HG02642 (cell line): ENCODE results near the gene CRTAP.
"Not testable (repeated sequence)": the region's sequence is repeated elsewhere in the genome, so short reads cannot be mapped to it uniquely, and the experiment has no call there.

ENCODE experiments used
- ATAC-seq: cut with Tn5 transposase; IDR thresholded peaks from one replicate; pipeline ENCODE4 v1.9.1; 2021; ENCODE audit warnings: mild to moderate bottlenecking; ENCODE audit not compliant: unreplicated experiment, poor library complexity

Gene CRTAP

DNA sequence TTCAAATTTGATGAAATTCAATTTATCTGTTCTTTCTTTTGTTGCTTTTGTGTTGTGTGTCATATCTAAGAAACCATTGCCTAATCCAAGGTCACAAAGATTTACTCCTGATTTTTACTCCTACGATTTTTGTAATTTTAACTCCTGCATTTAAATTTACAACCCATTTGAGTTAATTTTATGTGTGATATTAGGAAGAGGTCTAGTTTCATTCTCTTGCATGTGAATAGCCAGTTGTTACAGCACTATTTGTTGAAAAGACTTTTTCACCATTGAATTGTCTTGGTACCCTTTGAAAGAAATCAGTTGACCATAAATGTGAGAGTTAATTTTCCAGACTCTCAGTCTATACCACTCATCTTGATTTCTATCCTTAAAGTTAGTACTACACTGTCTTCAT lies 23.9 kb downstream of the CRTAP start:
- ATAC-seq, result no peak

DNA sequence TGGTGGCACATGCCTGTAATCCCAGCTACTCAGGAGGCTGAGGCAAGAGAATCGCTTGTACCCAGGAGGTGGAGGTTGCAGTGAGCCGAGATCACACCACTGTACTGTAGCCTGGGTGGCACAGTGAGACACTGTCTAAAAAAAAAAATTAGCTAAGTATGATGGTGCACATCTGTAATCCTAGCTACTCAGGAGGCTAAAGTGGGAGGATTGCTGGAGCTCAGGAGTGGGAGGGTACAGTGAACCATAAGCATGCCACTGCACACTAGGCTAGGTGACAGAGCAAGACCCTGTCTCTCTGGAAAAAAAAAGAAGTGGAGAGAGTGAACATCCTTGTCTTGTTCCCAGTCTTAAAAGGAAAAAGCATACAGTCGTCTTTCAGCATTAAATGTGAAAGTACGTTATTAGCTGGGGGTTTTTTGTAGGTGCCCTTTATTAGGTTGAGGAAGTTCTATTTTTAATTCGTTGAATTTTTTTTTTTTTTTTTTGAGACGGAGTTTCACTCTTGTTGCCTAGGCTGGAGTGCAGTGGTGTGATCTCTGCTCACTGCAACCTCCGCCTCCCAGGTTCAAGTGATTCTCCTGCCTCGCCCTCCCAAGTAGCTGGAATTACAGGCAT lies 25.3 kb downstream of the CRTAP start:
- ATAC-seq, result peak; percentile 54

DNA sequence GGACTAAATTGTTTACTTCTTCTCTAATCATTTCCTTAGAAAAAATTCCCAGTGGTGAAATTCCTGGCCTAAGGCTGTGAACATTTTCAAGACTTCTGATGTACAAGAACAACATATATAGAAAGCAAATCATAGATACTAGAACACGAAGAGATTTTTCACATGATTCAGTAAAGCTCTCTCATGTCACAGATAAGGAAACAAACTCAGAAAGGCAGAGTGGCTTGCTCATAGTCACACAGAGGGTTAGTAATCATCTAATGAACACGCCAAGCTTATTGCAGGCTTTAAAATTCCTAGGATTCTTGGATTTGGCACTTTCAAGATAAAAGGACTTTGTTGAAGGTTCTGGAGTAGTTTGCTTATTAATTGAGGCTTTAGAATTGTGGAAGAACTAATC lies 26.2 kb downstream of the CRTAP start:
- ATAC-seq, result no peak

DNA sequence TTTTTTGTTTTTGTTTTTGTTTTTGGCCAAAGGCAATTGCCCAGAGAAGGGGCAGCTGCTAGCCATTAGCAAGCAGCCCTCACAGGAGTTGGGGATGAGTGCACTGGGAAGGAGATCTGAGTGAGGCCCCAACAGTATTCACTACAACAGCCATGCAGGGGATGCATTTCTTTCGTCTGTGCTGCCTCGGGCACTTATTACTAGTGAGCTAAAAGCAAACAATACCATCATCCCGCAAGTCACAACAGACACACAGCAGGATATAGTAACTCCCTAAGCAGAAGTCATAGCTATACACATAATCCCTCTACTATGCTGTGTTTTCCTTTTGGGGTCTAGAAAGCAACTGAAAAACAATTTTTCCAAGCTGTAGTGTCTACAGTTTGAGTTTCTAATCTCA lies 27.2 kb downstream of the CRTAP start:
- ATAC-seq, result no peak

DNA sequence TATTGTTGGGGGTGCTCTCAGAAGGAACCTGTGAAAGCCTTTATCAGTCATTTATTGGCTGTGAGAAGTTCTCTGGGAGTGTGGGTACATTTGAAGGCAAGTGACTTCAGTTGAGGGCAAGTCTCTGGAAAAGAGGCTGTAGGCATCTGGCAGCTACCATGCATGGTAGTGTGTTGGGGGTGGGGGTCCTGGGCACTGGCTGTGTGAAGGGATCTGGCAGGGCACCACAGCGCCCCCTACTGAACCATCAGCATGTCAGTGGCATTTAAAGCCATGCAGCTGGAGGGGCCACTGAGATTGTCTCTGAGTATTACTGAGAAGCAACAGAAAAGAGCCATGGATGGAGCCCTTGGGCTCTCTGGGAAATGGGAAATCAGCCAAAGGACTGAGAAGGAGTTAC lies 30.6 kb downstream of the CRTAP start:
- no peak for ATAC-seq

DNA sequence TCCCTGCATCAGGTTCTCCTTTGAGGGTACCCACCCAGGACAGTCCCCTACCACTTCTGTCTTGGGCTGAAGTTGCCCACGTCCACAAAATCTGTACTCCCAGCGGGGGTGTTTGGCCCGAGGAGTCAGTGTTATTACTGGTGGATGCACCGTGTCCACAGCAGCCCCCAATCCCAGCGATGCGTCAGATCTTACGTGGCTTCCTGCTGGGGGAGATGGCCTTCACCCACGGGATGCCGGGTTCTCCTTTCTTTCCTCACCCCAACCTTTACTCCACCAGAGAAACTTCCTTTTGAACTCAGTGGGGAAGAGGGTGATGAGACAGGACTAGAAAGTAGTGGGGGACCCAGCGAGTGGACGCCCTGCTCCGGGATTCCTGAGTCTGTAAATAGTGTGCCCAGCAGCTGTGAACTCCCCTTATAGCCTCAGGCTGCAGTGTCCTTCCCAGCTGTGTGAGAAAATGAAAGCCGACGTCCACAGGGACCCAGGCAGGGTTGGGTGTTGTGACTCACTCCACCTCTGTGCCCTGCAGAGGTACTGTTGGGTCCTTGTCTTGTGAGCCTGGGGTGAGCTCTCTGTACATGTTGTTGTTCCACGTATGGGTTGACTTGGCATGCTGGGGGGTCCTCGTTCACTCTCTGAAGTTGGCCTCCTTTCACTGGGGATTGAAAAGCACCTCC lies 31.5 kb downstream of the CRTAP start:
- ATAC-seq, result no peak

DNA sequence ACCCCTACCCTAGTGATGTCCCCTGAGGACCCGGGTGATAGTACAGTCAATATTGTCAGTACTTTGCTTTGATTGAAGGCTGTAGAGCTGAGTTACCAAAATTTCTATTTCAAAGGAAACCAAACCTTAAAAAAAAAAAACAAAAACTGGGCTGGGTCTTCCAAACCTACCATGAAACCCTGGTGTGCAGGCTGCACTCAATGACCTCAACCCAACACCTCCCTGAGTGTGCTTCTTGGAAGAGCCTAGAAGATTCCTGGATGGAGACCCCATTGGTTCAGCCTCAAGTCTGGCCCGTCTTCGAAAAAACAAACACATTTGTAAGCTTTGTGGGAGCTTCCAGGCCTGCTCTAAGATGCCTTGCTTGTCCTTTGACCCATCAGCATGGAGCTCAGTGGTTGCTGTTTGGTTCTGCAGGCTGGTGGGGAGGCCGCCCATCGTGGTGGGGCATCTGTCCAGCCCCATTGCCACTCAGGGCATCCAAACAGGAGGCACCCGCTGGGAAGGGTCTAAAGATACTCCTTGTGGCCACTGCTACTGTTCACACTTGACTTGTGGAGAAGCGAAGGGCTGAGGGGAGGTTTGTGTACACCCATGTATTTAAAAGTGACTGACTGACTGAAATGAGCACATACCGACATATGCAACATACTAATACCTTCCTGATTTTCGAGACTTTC lies 32.2 kb downstream of the CRTAP start:
- ATAC-seq, result no peak

DNA sequence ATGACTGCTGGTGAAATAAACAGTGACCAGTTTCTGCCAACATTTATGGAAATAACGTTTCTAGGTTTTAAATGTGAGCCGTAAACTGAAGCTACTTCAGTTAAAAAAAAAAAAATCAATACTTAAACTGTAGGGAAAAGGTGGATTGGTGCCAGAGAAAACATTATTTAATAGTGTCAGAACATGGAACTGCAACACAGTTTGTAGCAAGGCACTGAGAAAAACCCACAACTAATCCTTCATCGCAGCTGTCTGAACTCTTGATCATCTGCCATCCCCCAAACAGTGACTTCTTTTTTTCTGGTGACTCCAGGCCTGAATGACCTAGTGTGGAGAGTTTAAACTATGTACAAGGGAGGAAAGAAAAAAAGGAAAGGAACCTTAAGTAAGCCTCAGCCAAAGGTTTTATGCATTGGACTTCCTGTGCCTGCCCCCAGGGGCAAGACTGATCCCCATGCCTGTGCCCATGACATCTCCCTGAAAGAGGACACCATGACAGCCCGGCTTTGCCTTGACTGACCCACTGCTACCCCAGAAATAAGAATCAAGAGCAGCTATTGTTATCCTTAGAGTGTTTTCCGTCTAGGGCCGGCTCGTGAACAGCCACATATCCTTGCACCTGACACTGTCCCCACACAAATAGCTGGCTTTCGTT lies 33.1 kb downstream of the CRTAP start:
- no peak for ATAC-seq

DNA sequence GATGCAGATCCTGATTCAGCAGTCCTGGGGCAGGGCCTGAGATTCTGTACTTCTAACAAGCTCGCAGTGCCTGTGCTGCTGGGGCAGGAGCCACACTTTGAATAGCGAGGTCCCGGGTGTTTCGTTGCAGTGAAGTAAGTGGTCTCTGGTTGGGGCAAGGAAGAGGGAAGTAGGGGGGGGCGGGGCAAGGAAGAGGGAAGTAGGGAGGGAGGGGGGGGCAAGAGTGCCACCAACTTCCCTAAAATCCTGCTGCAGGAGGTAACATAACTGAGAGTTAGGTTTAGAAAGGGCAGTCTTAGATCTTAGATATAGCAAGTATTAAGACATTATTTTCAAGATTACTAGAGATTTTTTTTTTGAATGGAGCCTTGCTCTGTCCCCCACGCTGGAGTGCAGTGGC lies 35.5 kb downstream of the CRTAP start:
- ATAC-seq, result no peak

DNA sequence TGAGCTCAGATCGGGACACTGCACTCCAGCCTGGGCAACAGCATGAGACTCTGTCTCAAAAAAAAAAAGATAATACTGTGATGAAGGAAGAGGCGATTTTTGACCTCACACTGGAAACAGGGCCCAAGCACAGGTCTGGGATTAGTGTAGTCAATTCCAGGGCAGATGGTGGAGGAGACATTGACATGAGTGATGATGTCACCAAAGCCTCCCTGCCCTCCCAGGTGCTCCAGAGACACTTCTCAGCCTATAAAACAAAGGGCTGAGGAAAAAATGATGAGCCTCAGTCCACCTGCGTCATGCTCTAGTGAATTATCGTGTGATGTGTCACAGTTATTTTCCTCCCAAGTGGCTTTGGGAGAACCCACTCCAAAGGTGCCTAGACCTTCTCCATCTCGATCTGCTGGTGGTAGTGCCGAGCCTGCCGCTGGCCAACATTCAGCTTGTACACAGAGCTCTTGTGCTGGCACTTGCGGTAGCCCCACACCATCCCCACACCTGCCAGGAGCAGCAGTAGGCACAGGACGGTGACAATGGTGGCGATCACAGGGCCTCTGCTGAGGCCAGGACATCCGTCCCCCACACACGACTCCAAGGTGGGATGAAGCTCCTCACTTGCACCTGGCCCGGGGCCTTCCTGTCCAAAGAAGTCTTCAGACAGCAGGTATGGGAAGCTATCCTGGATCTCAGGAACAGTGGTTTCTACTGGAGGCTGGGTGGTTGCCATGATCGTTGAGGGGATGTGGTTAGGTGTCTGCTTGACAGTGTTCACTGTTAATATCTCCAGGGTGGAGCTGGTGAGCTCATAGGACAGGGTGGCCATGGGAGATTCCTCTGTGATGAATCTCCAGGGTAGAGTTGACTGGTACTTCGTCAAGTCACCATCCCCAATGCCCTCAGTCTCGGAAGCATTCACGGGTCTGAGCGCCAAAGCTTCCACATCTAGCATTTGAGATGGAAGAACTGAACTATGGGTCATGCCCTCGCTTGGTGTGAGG lies 38.8 kb downstream of the CRTAP start:
- ATAC-seq, result no peak

DNA sequence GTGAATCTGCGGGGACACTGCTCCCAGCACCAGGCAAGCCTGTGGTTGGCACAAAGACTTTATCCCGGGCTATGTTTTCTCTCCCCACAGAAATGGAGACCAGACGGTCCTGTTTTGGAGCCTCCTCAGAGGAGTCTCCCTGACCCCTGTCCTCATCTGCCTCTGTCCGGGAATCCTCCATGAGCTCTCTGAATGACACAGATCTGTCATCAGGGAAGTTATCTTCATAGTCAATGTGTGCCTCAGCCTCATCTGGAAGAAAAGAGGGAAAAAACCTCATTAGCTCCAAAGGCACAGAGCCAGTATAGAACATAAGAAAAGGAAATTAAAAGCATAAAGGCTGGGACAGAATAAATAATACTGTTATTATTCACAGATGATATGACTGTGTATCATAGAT lies 40.0 kb downstream of the CRTAP start:
- ATAC-seq, result no peak

DNA sequence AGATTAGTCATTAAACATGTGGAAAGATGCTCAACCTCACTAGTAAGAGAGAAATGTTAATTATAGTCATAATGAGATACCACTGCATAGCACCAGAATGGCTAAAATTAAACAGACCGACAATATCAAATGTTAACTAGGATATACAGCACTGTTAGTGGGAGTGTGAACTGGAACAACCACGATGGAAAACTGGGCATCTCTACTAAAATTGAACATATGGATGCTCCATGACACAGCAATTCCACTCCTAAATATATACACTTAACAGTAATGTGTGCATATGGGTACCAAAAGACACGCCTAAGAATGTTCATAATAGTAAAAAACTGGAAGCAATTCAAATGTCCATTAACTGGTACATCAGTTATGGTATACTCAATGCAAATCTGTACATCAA lies 41.5 kb downstream of the CRTAP start:
- no peak for ATAC-seq

DNA sequence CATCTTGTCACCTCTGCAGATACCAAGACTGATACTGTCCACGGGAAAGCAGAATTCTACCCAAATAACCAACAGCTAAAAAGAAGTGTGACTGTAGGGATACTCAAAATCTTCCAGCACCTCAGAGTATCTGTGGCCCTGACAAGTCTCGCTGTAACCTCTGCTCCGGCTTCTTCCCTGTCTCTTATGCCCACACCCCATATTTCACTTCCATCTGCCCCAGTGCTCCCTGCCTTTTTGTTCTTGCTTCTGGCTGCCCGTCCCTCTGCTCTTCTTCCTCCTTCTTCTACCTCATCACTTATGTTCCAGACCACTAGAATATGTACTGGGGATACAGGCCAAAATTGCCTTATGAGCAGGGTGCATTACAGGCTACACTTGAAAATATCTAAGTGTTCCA lies 45.4 kb downstream of the CRTAP start:
- ATAC-seq, result no peak

DNA sequence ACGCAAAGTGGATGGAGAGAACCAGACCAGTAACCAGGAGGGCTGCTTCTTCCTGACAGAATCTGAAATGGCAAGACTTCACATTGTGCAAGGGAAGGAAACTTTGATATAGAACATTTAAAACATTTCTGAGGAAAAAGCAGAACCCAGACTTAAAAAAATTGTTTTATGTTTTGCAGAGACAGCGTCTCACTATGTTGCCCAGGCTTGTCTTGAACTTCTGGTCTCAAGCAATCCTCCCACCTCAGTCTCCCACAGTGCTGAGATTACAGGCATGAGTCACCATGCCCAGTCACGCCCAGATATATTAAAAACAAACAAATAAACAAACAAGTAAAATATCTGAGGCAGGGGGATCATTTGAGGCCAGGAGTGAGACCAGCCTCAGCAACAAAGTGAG lies 46.2 kb downstream of the CRTAP start:
- ATAC-seq, result no peak

DNA sequence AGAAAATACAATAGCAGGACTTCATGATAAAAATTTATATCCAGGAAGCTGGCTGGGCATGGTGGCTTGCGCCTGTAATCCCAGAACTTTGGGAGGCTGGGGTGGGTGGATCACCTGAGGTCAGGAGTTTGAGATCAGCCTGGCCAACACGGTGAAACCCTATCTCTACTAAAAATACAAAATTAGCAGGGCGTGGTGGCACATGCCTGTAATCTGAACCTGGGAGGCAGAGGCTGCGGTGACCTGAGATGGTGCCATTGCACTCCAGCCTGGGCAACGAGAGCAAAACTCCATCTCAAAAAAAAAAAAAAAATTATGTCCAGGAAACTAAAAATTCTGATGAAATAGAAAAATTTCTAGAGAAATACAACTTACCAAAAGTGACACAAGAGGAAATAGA lies 48.8 kb downstream of the CRTAP start:
- not testable (repeated sequence) for ATAC-seq

DNA sequence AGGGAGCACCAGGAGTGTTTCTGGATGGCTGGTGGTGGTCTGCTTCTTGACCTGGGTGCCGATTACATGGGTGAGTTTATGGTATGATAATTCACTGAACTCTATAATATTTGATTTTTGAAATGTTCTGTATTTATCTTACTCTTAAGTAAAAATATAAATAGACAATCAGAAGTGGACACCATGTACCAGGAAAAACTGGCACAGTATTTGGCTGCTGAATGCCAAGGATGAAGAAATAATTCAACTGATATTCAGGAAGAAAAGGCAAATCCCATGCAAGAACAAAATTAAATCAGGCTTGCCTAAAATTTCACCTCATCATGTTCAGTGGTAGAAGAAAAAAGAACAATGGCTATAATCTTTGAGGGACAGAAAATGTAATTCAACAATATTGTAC lies 51.6 kb downstream of the CRTAP start:
- no peak for ATAC-seq

DNA sequence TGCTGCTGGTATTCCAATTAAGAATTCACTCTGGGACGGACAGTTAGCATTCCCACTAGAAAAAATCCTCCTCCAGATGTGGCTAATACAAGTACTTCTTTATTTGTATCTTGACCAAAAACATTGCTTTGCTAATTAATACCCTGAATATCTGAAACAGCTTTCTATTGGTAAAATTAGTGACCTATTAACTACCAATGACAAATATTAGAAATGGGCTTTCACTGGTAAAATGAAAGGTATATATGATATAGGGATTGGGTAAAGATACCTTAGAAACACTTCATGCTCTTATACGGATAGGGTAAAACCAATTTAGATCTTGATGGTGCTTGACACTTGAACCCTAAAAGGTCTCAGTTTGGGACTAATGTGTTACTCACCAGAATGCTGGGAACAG lies 52.3 kb downstream of the CRTAP start:
- no peak for ATAC-seq

DNA sequence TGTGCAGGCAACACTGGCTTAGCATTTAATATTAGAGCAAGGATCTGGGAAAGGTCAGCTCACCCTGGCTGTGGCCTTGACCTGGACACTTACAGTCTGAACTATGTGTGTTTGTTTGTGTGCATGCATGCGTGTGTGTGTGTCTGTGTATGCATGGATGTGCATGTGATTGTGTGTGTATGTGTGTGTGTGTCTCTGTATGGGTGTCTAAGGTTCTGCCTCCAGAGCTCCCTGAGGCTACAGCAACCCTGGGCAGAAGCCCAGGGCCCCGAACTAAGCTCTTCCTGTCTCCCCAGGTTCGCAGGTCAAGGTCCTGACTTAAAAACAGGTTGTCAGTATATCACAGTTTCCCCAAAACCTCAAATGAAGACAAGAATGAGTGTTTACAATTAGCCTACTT lies 53.5 kb downstream of the CRTAP start:
- no peak for ATAC-seq

DNA sequence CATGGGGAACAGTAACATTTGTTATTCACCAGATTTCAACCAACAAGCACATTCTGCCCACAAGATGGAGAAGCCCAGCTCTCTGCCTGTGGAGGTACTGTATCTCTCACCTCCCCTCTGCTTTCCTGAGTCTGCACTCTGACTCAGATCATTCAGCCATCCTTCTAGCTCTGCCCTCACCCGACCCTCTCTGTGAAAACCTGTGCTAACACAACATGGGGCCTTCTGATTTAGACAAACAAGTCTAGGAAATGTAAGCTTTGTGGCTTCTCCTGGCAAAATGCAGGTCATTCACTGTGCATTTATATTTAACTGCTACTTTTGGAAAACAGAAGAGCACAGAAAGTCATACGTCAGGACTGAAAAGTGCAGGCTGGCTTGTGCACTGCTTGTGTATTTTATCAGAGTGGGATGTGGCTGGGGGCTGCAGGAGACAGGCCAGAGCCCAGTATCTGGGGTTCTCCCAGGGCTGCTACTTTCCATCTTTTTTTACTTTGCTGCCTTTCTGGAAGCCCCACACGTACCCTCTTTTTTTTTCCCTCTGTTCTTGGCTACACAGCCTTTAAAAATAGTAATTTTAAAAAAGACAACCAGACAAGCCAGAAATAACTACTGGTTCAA lies 54.0 kb downstream of the CRTAP start:
- ATAC-seq, result no peak

DNA sequence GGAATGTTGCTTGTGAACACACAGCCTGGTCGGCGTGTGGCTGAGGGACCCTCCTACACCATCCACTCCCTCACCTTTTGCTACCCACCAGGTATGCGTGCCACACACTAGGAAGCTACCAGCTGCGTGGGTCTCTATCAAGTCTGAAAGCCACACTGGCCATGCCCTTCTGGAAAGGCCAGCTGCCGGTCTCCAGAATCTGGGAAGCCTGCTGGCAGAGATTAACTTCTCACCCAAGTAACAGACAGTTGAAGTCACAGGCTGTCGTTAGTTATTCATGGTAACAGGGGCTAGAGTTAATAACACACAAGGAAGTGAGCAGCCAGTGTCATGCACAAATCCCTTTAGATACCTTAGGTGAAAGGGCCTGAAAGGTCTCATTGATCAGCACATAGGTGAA lies 56.7 kb downstream of the CRTAP start:
- no peak for ATAC-seq
